ENCODE measurements around the gene GATA3.

Gene GATA3

DNA sequence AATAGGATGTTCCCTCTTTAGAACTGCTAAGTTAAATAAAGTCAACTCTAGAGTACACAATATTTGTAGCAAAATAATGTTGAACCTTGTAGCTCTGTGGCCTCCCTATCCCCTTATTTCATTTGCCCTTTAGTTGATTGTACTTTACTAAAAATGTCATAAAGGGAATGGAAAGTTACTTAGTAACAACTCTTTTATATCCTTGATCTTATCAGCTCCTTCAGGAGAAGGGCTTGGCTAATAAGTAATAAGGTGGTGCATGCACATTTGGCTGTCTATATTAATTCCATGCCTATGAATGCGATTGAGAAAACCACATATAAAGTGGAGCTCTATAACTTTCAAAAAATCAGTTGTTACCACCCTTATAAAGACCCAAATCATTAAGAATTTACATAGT, 41.5 kb upstream of the GATA3 start:
- H3K4me1 ChIP-seq (ENCODE audit: low read length), result no peaks in the 10 kb centered on the region
- no peak overlapping the region for H3K4me3 ChIP-seq (ENCODE audit: low read length)
- no peak overlapping the region for H3K4me2 ChIP-seq (ENCODE audit: low read depth, low read length)
- no peak for DNase-seq
- no peaks in the 10 kb centered on the region for H3K79me2 ChIP-seq (ENCODE audit: low read length)
- no peaks in the 10 kb centered on the region; the same call in 1 of the 2 replicates for H3K36me3 ChIP-seq (replicated peaks; ENCODE audit: insufficient read depth, low read length)
- TF ChIP-seq EZH2 (optimal IDR thresholded peaks at IDR 0.05; ENCODE audit: low read depth, low read length), result no peak
- TF ChIP-seq, protein P1, sequence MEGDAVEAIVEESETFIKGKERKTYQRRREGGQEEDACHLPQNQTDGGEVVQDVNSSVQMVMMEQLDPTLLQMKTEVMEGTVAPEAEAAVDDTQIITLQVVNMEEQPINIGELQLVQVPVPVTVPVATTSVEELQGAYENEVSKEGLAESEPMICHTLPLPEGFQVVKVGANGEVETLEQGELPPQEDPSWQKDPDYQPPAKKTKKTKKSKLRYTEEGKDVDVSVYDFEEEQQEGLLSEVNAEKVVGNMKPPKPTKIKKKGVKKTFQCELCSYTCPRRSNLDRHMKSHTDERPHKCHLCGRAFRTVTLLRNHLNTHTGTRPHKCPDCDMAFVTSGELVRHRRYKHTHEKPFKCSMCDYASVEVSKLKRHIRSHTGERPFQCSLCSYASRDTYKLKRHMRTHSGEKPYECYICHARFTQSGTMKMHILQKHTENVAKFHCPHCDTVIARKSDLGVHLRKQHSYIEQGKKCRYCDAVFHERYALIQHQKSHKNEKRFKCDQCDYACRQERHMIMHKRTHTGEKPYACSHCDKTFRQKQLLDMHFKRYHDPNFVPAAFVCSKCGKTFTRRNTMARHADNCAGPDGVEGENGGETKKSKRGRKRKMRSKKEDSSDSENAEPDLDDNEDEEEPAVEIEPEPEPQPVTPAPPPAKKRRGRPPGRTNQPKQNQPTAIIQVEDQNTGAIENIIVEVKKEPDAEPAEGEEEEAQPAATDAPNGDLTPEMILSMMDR (IDR thresholded peaks at IDR 0.05; ENCODE audit: low read length), result no peak
- no peak for TF ChIP-seq EZH2phosphoT487 (IDR thresholded peaks at IDR 0.05; ENCODE audit: low read length)
- no peaks in the 10 kb centered on the region for H3K9me2 ChIP-seq (replicated peaks; ENCODE audit: insufficient read depth, low read length)
- no peaks in the 10 kb centered on the region for H3F3A ChIP-seq (ENCODE audit: insufficient read depth, low read length)
- no peak overlapping the region for H2AFZ ChIP-seq (ENCODE audit: low read length)
- no peaks in the 10 kb centered on the region for H4K20me1 ChIP-seq (ENCODE audit: insufficient read depth, low read length)
- H3K9ac ChIP-seq (ENCODE audit: low read length), result no peak overlapping the region
- H3K27ac ChIP-seq (ENCODE audit: low read length), result no peak overlapping the region
- no peaks in the 10 kb centered on the region for H3K27me3 ChIP-seq (replicated peaks; ENCODE audit: insufficient read depth, low read length)
- H3K9me3 ChIP-seq (replicated peaks; ENCODE audit: insufficient read depth, low read length), result no peaks in the 10 kb centered on the region

DNA sequence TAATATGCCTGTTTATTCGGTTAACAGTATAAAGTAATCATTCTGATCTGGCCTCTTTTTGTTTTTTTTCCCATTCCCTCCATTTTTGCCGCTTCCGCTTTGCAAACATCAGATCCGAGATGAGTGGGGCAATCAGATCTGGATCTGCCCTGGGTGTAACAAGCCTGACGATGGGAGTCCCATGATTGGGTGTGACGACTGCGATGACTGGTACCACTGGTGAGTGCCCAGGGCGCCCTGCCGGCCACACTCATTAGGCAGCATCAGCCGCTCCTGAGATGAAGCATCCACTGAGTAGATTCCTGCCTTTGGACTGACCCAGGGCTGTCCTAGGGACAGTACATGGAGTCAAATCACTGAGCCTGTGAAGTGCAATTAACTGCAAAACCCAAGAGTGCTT, 40.9 kb upstream of the GATA3 start:
- no peak overlapping the region for H3K4me2 ChIP-seq (ENCODE audit: low read depth, low read length)
- H3K27me3 ChIP-seq (replicated peaks; ENCODE audit: insufficient read depth, low read length), result no peaks in the 10 kb centered on the region
- H3K4me1 ChIP-seq (ENCODE audit: low read length), result no peaks in the 10 kb centered on the region
- H2AFZ ChIP-seq (ENCODE audit: low read length), result no peak overlapping the region
- TF ChIP-seq EZH2phosphoT487 (IDR thresholded peaks at IDR 0.05; ENCODE audit: low read length) (no peak), EZH2 (optimal IDR thresholded peaks at IDR 0.05; ENCODE audit: low read depth, low read length) (no peak)
- TF ChIP-seq, protein P1 (IDR thresholded peaks at IDR 0.05; ENCODE audit: low read length), result no peak
- H3K4me3 ChIP-seq (ENCODE audit: low read length), result no peak overlapping the region
- H3K9me2 ChIP-seq (replicated peaks; ENCODE audit: insufficient read depth, low read length), result no peaks in the 10 kb centered on the region
- H3K36me3 ChIP-seq (replicated peaks; ENCODE audit: insufficient read depth, low read length), result no peaks in the 10 kb centered on the region; the same call in 1 of the 2 replicates
- no peaks in the 10 kb centered on the region for H3K79me2 ChIP-seq (ENCODE audit: low read length)
- H3K27ac ChIP-seq (ENCODE audit: low read length), result no peak overlapping the region
- DNase-seq, result no peak
- H3F3A ChIP-seq (ENCODE audit: insufficient read depth, low read length), result no peaks in the 10 kb centered on the region
- H3K9ac ChIP-seq (ENCODE audit: low read length), result no peak overlapping the region
- no peaks in the 10 kb centered on the region for H4K20me1 ChIP-seq (ENCODE audit: insufficient read depth, low read length)
- H3K9me3 ChIP-seq (replicated peaks; ENCODE audit: insufficient read depth, low read length), result no peaks in the 10 kb centered on the region

DNA sequence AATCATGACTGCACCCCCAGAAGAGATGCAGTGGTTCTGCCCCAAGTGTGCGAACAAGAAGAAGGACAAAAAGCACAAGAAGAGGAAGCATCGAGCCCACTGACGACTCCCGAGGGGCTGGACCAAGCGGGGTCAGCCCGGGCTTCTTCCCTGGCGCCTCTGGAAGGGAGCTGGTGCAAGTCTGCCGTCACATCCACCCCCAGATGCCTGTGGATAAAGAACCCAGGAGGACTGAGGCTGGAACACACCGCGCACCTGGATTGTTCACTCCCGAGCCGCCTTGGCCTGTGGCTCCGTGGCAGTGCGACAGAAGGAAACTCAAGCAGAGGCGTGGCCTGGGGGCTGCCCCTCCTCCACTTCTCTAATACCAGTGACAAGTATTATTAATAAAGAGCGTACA, 39.8 kb upstream of the GATA3 start:
- H3K9me3 ChIP-seq (replicated peaks; ENCODE audit: insufficient read depth, low read length), result no peaks in the 10 kb centered on the region
- DNase-seq, result no peak
- no peaks in the 10 kb centered on the region for H3K4me1 ChIP-seq (ENCODE audit: low read length)
- no peaks in the 10 kb centered on the region; the same call in 1 of the 2 replicates for H3K36me3 ChIP-seq (replicated peaks; ENCODE audit: insufficient read depth, low read length)
- H3K9me2 ChIP-seq (replicated peaks; ENCODE audit: insufficient read depth, low read length), result no peaks in the 10 kb centered on the region
- no peaks in the 10 kb centered on the region for H4K20me1 ChIP-seq (ENCODE audit: insufficient read depth, low read length)
- no peak overlapping the region for H3K27ac ChIP-seq (ENCODE audit: low read length)
- H3K4me2 ChIP-seq (ENCODE audit: low read depth, low read length), result no peak overlapping the region
- H3F3A ChIP-seq (ENCODE audit: insufficient read depth, low read length), result no peaks in the 10 kb centered on the region
- TF ChIP-seq, protein P1 (IDR thresholded peaks at IDR 0.05; ENCODE audit: low read length), result no peak
- no peak for TF ChIP-seq EZH2 (optimal IDR thresholded peaks at IDR 0.05; ENCODE audit: low read depth, low read length)
- no peak for TF ChIP-seq EZH2phosphoT487 (IDR thresholded peaks at IDR 0.05; ENCODE audit: low read length)
- no peaks in the 10 kb centered on the region for H3K79me2 ChIP-seq (ENCODE audit: low read length)
- no peaks in the 10 kb centered on the region for H3K27me3 ChIP-seq (replicated peaks; ENCODE audit: insufficient read depth, low read length)
- H2AFZ ChIP-seq (ENCODE audit: low read length), result no peak overlapping the region
- H3K9ac ChIP-seq (ENCODE audit: low read length), result no peak overlapping the region
- H3K4me3 ChIP-seq (ENCODE audit: low read length), result no peak overlapping the region

All from MM.1S (cell line).